Measurements from ENCODE around the gene CFAP90.

CFAP90 gene

DNA sequence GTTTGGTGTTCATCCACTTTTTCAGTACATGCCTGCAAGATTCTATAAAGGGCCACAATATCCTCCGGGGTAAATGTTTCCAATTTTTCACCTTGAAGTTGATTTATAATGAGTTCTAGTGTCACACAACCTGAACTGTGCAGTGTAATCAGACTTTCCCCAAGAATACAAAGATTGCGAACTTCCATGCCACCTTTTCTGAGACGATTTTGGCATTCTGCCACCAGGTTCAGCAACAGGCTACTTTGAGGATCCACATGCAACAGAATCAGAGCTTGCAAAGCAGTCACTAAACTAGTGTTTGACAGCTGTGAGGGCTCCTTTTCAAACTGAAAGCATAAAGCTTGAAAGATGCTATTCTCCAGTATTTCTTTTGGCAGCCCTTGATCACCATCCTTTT lies 16.3 kb upstream of the CFAP90 start:
- DNase-seq: no peak

- DNase-seq: no peak
Measured at GRCh38 chr5:7866196-7866595, 15.3 kb upstream of the CFAP90 start.

GRCh38 chr5:7857926-7858632 lies 7.1 kb upstream of the CFAP90 start:
- no peak for DNase-seq

- no peak for DNase-seq
Measured at GRCh38 chr5:7857361-7857760, 6.4 kb upstream of the CFAP90 start.

DNA sequence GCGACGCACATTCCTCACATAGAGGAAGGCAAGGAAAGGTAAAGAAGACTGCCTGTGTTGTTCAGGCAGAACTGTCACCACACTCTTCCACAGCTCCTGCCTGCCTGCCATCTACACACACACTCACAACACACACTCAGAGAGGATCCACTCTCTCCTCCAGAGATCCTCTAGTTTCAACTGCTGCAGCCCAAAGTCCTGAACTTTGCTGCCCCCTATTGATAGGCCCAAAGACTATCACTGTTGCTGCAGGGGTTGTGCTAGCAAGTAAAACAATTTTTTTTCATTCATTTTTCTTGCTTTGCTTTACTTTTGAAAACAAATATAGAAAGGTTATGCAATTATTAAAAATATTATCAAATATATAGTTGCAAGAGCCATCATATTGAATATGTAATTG lies 5.9 kb upstream of the CFAP90 start:
- DNase-seq: peak in 1 of 2 donors; percentile 56

DNA sequence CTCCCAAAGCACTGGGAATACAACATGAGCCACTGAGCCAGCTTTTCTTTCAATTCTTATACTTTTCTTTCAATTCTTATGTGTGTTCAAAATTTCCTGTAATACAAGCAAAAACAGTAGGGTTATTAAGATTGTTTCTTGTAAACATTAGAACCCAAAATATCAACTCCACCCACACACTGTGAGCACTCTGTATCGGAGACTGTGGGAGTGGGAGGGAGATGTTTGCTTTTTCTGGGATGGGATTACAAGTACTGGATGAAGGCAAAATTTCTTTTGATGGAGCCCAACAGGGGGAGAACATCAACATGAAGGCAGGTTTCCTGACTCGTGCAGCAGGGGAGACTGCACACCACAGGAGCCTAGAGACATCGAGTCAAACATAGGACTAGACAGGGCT lies 4.7 kb upstream of the CFAP90 start:
- DNase-seq: no peak

GRCh38 chr5:7852988-7853387 lies 2.1 kb upstream of the CFAP90 start:
- no peak for DNase-seq

GRCh38 chr5:7852542-7852941 lies 1.6 kb upstream of the CFAP90 start:
- no peak for DNase-seq

DNA sequence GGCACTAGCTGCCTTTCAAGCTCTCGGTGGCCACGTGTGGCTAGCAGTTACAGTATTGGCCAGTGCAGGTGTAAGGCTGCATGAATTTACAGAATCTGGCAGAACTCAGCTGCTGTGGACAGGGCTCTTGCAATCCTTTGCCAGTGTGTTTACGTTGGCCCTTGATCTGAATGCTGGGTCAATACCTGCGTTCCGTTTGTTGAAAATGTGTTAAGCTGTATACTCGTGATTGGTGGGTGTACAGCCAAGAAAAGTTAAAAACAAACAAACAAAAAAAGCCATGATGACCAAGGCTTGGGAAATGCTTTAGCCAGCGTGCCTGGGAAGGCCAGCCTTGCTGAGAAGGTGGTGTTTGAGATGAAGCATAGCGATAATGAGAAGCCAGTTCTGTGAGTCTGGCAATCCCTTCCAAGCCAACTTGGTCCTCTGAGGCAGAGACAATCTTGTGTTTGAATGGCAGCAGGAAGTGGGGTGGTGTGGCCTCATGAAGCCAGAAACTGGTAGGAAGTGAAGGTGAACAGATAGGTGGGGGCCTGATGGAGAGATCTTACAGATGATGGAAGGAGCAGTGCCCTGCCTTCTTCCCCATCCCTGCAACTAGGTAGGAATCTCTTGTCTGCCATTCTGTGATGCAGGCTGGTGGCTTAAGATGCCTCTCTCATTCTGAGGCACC lies 820 bp upstream of the CFAP90 start:
- no peak for DNase-seq

DNA sequence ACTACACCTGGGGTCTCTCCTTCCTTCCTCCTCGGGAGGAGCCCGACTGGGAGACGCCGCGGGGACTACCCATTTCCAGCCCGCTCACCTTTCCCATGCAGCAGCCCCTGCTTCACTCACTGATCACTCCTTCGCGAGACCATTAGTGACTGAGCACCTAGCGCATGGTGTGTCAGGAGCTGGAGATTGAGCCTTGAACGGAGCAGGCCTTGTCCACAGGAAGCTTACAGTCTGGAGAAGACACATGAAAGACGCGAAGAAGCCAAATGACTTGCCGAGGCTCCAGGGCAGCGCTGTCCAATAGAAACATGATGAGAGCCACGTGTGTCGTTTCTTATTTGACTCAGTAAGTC lies 283 bp upstream of the CFAP90 start:
- DNase-seq: no peak

DNA sequence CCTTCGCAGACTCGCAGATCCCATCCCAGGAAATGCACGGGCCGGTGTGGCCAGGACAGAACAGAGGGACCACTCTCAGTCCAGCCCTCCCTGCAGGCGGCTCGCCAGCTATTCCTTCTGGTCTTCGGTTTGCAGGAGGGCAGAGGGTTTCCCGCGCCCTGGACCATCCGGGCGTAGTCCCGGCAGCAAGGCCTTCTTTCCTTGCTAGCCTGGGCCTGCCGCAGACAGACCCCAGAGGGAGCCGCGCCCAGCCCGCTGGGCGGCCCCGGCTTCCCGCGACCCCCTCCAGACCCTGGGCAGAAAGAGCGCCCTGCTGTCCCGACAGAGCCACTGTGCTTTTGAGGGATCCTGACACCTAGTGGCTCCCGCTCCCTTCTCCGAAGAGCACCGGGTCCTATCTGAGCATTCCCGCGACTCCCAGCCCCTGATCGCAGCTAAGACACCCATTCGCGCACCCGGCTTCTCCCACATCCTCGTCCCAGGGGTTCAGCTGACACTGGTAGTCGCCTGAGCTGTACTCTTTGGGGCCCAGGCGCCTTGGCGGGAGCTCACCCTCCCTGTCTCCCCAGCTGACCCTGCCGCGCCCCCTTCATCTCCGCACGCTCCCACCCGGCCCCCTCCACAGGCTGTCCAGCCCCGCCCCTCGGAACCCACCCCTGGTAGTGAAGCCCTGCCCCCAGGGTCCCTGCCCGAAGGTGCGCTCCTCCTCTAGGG lies 1.1 kb downstream of the CFAP90 start:
- DNase-seq: no peak

- no peak for DNase-seq
Measured at GRCh38 chr5:7848296-7848695, 2.6 kb downstream of the CFAP90 start.

- no peak for DNase-seq
Measured at GRCh38 chr5:7846327-7846726, 4.6 kb downstream of the CFAP90 start.

- no peak for DNase-seq
Measured at GRCh38 chr5:7845557-7845956, 5.4 kb downstream of the CFAP90 start.

DNA sequence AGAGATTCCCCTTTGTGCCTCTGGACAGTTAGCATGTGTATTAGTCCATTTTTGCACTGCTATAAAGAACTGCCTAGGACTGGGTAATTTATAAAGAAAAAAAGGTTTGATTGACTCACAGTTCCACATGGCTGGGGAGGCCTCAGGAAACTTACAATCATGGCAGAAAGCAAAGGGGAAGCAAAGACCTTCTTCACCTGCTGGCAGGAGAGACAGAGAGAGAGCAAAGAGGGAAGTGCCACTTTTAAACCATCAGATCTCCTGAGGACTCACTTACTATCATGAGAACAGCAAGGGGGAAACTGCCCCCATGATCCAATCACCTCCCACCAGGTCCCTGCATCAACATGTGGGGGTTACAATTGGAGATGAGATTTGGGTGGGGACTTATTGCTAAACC lies 6.0 kb downstream of the CFAP90 start:
- DNase-seq: no peak

- DNase-seq: no peak
Measured at GRCh38 chr5:7842531-7842930, 8.4 kb downstream of the CFAP90 start.

- DNase-seq: no peak
Measured at GRCh38 chr5:7837403-7837802, 13.5 kb downstream of the CFAP90 start.

DNA sequence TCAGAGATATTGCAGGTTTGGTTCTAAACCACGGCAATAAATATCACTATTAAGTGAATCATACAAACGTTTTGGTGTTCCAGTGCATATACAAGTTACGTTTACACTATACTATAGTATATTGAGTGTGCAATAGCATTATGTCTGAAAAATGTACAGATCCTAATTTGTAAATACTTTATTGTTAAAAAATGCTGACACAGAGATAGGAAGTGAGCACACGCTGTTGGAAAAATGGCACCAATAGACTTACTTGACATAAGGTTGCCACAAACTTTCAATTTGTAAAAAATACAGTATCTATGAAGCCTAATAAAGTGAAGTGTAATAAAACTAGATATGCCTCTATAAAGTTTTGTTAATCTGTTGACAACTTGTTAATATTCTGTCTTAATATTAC lies 16.0 kb downstream of the CFAP90 start:
- no peak for DNase-seq

- DNase-seq: no peak
Measured at GRCh38 chr5:7828269-7828668, 22.7 kb downstream of the CFAP90 start.

DNA sequence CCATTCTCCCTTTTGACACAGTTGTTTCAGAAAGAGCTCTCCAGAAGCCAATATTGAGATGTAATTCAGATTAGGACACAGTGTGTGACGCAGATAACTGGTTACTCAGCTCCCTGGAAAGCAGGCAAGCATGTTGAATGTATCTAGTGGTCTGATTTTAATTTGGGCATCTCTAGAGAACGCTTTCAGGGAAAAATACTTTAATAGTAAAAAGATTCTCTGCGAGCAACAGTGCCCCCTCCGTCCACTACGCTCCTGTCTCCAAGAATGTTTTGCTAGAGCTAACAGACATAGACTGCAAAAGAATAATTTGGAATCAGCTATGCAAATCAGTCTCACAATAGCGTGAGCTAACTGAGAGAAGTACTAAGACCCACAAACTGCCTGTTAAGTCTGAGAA lies 23.3 kb downstream of the CFAP90 start:
- DNase-seq: no peak

GRCh38 chr5:7825630-7826029 lies 25.3 kb downstream of the CFAP90 start:
- DNase-seq: no peak

DNA sequence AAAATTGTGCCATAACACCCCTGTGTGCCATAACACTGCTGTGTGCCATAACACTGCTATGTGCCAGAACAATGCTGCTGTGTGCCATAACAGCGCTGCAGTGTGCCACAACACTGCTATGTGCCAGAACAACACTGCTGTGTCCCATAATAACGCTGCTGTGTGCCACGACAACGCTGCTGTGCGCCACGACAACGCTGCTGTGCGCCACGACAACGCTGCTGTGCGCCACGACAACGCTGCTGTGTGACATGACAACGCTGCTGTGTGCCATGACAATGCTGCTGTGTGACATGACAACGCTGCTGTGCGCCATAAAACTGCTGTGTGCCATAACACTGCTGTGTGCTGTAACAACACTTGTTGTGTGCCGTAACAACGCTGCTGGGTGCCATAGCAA lies 25.9 kb downstream of the CFAP90 start:
- DNase-seq: no peak

DNA sequence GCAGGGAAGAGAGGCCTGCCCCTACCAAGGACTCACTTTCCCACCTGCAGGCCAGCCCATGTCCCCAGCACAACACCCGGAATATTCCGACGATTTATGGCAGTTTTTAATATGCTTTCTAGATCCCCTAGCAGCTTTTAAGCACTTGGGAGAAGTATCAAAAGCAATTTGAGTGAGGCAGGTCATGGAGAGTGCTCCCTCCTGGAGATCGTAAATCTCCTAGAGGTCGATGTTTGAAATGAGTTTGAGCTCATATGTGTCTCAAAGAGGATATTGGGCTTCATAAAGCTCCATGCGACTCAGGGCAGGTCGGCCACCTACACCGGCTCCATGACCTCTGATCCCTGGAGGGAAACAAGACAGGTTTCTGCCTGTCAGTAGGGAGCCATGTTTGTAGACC lies 27.3 kb downstream of the CFAP90 start:
- no peak for DNase-seq

GRCh38 chr5:7822449-7822848 lies 28.5 kb downstream of the CFAP90 start:
- DNase-seq: no peak

DNA sequence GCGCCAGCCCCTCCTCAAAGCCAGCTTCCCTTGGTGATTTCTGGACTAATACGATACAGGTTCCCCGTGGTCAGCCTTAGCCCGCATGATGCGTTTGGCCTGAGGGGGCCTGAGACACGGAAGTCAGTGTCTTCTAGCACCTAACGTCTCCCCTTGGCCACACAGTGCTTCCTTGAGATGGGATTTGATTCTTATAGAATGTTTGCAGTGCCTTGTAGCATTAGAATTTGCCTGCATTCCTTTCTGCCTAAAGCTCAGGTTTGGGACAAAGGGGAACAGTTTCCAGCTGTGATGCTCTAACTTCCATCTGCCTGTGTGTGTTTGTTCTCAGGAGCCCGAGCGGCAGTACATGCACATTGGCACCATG lies 34.4 kb downstream of the CFAP90 start:
- DNase-seq: no peak
